Prostate gland (tissue), 2 donors: ENCODE results near the gene GLMP.

Experiments used
- CTCF ChIP-seq, 4 experiments: fragments of 200-600 bp in 2 of 4; fragments of 450-650 bp in 2 of 4; sonication (generic) in 2 of 4; IDR thresholded peaks; 1 replicate in 3 of 4; 2 replicates in 1 of 4; pipeline ENCODE4 v1.5.1; 2016 to 2019; ENCODE audit warnings: antibody characterized with exemption in 4 of 4, mild to moderate bottlenecking in 2 of 4, moderate library complexity in 2 of 4
- POLR2AphosphoS5 ChIP-seq: sonication (generic); formaldehyde crosslinking; IDR thresholded peaks from one replicate; pipeline ENCODE4 v1.6.1; 2017; ENCODE audit warnings: antibody characterized with exemption

GRCh38 chr1:156305215-156305614 is 9.7 kb upstream of the GLMP start:
- no peak for TF ChIP-seq CTCF (IDR thresholded peaks at IDR 0.05)
- TF ChIP-seq POLR2AphosphoS5: no peak
